C4-2B (cell line): ENCODE results near the gene STAP2.

ENCODE experiments used
- H3K27ac ChIP-seq: fragments of 450-650 bp; 2 replicates; pipeline ENCODE4 v1.5.1; 2017
- CTCF ChIP-seq: fragments of 450-650 bp; conservative IDR thresholded peaks from 2 replicates; pipeline ENCODE4 v1.5.1; 2017; ENCODE audit warnings: mild to moderate bottlenecking
- ZFX ChIP-seq: fragments of 450-650 bp; IDR thresholded peaks from 2 replicates; pipeline ENCODE4 v1.6.1; 2017

STAP2 gene

GRCh38 chr19:4376991-4377781 is 38.6 kb upstream of the STAP2 start:
- no peak for TF ChIP-seq CTCF
- no peak for TF ChIP-seq ZFX
- H3K27ac ChIP-seq: no peak overlapping the region

- no peak overlapping the region for H3K27ac ChIP-seq
- TF ChIP-seq ZFX (no peak), CTCF (no peak)
Measured at GRCh38 chr19:4376671-4376990, 38.0 kb upstream of the STAP2 start.

GRCh38 chr19:4376028-4376670 is 37.5 kb upstream of the STAP2 start:
- no peak for TF ChIP-seq ZFX
- no peak overlapping the region for H3K27ac ChIP-seq

- no peak for TF ChIP-seq CTCF
- no peak for TF ChIP-seq ZFX
- no peak overlapping the region; the same call in 1 of the 2 replicates for H3K27ac ChIP-seq
Measured at GRCh38 chr19:4375164-4376027, 36.8 kb upstream of the STAP2 start.

GRCh38 chr19:4374498-4375163 is 36.0 kb upstream of the STAP2 start:
- H3K27ac ChIP-seq: no peak overlapping the region; the same call in 1 of the 2 replicates
- TF ChIP-seq CTCF: no peak

- no peak overlapping the region for H3K27ac ChIP-seq
- TF ChIP-seq ZFX (no peak), CTCF (no peak)
Measured at GRCh38 chr19:4373601-4374497, 35.2 kb upstream of the STAP2 start.

- H3K27ac ChIP-seq: no peak overlapping the region
- TF ChIP-seq ZFX: no peak
- TF ChIP-seq CTCF: no peak
Measured at GRCh38 chr19:4373013-4373367, 34.4 kb upstream of the STAP2 start.
